Choroid plexus epithelial cell (primary cell): ENCODE measurements around the gene TRAK1.
A peak's percentile ranks its signal among the peaks of the same experiment; 100 is the strongest.
"Not testable (repeated sequence)": the region's sequence is repeated elsewhere in the genome, so short reads cannot be mapped to it uniquely, and the experiment has no call there.

Source experiments
- DNase-seq: peaks from one replicate; pipeline ENCODE4 v3.0.0-alpha.2; 2010; ENCODE audit warnings: low read depth
- H3K4me3 ChIP-seq: 2 replicates; pipeline ENCODE4 v1.5.1; 2011; ENCODE audit warnings: low read depth, mild to moderate bottlenecking, control low read depth, low read length, moderate library complexity
- CTCF ChIP-seq: conservative IDR thresholded peaks from 2 replicates; pipeline ENCODE4 v1.5.1; 2011; ENCODE audit warnings: low read depth, mild to moderate bottlenecking, control low read depth, inconsistent platforms, low read length, moderate library complexity

TRAK1 gene

DNA sequence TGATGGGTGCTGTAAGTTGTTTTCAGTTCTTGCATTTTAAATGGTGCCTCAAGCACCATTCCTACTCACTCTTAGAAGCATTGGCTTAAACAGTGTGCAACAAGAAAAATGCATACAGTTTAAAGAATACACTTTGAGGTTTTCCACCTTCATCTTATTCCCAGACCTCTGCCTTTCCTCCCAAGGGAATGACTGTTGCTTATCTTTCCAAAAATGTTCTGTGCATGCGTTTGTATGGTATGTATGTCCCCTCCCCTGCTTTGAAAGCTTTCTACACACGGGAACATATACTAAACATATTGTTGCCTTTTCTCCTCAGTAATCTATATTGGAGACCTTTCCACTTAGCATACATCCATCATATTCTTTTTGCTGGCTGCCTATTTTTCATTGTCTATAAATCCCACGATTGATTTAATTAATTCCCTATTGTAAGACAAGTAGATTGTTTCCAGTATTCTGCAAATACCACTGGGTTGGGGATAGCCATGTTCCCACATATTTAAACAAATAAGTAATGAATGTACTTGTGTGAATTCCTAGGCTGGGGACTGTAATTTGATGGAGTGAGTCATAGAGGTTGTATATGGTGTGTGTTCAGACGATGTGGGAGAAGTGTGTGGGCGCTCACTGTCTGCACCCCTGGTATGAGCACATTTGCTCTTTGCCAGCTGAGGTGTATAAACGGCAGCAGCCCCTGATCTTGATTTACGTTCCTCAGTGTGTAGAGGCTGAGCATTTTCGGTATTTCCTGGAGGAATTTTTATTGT lies 5.8 kb downstream of the TRAK1 start:
- DNase-seq: peak; percentile 69
- H3K4me3 ChIP-seq: no peak overlapping the region
- no peak for TF ChIP-seq CTCF

DNA sequence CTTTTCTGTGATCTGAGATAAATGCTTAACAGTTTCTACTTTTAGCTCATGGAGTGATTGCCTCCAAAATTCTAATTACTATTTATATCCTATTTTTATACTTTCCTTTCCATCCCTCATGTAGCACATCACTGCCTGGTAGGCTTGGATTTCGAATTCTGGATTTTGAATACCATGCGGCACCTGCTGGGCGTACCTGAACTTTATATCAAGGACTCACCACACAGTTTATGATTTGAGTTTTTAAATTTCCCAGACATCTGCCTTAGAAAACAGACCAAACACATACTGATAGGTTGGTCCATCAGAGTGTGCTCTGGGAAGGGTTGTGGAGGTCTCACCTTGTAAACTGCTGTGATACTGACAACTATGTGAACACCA lies 6.4 kb downstream of the TRAK1 start:
- H3K4me3 ChIP-seq: no peak overlapping the region
- DNase-seq: no peak
- TF ChIP-seq CTCF: no peak

GRCh38 chr3:42098171-42098570 lies 7.0 kb downstream of the TRAK1 start:
- DNase-seq: no peak
- no peak for TF ChIP-seq CTCF
- H3K4me3 ChIP-seq: no peak overlapping the region

DNA sequence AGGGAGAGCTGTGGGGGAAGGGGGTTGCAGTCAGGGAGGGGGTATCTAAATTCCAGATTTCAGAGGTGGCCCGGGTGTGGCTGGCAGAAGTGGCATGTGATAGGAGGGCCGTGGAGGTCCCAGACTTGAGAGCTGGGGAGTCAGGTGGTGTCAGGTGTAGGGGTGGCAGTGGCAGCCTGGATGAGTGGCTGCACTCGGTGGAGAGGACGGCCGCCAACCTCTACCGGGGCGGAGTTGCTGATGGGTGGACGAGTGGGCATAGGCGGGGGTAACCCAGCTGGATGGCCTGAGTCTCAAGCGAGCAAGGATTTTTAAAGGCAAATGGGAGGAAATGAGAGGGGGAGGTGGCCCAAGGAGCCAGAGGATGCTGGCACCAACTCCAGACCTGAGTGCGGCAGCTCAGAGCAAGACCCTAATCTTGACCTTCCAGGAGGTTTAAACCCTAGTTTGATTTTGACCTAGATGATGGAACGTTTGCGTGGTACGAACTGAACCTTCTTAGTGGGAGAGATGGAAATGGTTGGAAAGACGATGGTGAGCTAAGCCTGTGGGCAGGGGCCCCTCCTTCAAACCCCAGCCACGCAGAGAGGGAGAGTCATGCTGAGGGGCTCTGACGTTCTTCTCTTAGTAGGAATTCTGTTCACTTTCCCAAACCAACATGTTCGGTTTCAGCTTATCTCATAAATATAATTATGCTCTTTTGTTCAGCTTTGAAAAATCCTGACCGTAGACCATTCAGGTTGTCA lies 8.0 kb downstream of the TRAK1 start:
- TF ChIP-seq CTCF: no peak
- DNase-seq: no peak
- H3K4me3 ChIP-seq: no peak overlapping the region

GRCh38 chr3:42101048-42101447 lies 9.9 kb downstream of the TRAK1 start:
- no peak overlapping the region for H3K4me3 ChIP-seq
- DNase-seq: peak; percentile 81
- no peak for TF ChIP-seq CTCF

DNA sequence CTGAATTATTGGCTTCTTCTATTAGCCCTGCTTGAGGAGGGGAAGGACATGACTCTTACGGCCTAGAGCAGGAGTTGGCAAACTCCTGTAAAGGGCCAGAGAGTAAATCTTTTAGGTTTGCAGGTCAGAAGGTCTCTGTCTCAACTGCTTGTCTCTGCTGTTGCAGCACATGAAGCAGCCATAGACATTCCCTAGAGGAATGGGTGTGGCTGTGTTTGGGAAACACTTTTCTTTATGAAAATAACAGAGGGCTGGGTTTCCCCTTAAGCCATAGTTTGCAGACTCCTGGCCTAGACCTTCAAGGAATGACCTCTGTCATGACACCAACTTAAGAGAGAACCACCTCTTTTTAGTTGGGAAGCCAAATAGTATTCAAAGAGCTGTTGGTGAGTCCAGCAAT lies 10.3 kb downstream of the TRAK1 start:
- DNase-seq: no peak
- H3K4me3 ChIP-seq: no peak overlapping the region
- no peak for TF ChIP-seq CTCF

DNA sequence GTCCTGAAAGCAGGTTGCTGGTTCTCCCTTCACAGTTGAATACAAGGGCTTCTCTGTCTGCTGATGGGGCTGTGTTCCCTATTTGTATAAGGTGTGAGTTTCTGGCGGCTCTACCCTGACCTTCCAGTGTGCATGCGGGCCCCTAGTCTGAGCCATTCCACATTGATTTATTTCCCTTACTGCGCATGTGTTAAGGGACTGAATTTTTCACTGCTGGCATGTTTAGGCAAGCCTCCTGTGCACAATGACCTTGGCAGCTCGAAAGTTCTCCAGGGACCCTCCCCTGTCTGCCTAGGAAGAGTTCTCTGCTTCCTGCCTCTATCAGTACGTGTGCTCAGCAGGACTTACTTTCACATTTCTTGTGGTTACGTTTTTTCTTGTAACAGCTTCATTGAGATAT lies 11.4 kb downstream of the TRAK1 start:
- TF ChIP-seq CTCF: no peak
- DNase-seq: peak; percentile 53
- H3K4me3 ChIP-seq: no peak overlapping the region

DNA sequence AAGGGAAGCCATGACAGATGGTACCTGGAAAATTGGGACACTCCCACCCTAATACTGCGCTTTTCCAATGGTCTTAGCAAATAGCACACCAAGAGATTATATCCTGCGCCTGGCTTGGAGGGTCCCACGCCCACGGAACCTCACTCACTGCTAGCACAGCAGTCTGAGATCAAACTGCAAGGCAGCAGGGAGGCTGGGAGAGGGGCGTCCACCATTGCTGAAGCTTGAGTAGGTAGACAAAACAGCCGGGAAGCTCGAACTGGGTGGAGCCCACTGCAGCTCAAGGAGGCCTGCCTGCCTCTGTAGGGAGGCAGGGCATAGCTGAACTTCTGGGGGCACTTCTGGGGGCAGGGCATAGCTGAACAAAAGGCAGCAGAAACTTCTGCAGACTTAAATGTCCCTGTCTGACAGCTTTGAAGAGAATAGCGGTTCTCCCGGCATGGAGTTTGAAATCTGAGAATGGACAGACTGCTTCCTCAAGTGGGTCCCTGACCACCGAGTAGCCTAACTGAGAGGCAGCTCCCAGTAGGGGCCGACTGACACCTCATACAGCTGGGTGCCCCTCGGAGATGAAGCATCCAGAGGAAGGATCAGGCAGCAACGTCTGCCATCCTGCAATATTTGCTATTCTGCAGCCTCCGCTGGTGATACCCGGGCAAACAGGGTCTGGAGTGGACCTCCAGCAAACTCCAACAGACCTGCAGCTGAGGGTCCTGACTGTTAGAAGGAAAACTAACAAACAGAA lies 12.9 kb downstream of the TRAK1 start:
- not testable (repeated sequence) for H3K4me3 ChIP-seq, DNase-seq

- DNase-seq, H3K4me3 ChIP-seq: not testable (repeated sequence)
These were observed 14.8 kb downstream of the TRAK1 start for GRCh38 chr3:42105994-42106393.
